HepG2 (cell line): ENCODE results near the gene RBCK1. TPM values are rescaled to one million over a fixed set of nuclear protein-coding genes. Genes with fewer than 3 reads are reported as not detected.

ENCODE experiments used
- EEA1 ChIP-seq: sonication (generic); formaldehyde crosslinking; IDR thresholded peaks from 2 replicates; pipeline ENCODE4 v1.5.1; 2020; ENCODE audit warnings: mild to moderate bottlenecking, missing genetic modification reagents, borderline replicate concordance
- ETV5 ChIP-seq: IDR thresholded peaks from 2 replicates; pipeline ENCODE4 v1.6.1; 2018; ENCODE audit warnings: missing biosample characterization, missing genetic modification reagents, inconsistent platforms, borderline replicate concordance
- FOXK2 ChIP-seq: fragments of 450-650 bp; IDR thresholded peaks from 2 replicates; pipeline ENCODE4 v1.6.1; 2016
- HNRNPUL1 ChIP-seq: fragments of 200-400 bp; formaldehyde crosslinking; IDR thresholded peaks from 2 replicates; pipeline ENCODE4 v1.6.1; 2017; ENCODE audit warnings: low read depth, mild to moderate bottlenecking, low read length, moderate library complexity
- HOMEZ ChIP-seq: IDR thresholded peaks from 2 replicates; pipeline ENCODE4 v1.6.1; 2016; ENCODE audit warnings: low read depth
- KDM2A ChIP-seq: sonication (generic); formaldehyde crosslinking; IDR thresholded peaks from 2 replicates; pipeline ENCODE4 v1.4.0; 2020; ENCODE audit warnings: low read depth, missing genetic modification reagents, borderline replicate concordance
- KDM4B ChIP-seq: sonication (generic); formaldehyde crosslinking; IDR thresholded peaks from 2 replicates; pipeline ENCODE4 v1.4.0; 2020; ENCODE audit warnings: missing genetic modification reagents
- KLF6 ChIP-seq: IDR thresholded peaks from 2 replicates; pipeline ENCODE4 v1.8.0; 2016; ENCODE audit warnings: missing biosample characterization, missing genetic modification reagents
- MAX ChIP-seq: IDR thresholded peaks from 2 replicates; pipeline ENCODE4 v1.6.1; 2012; ENCODE audit warnings: inconsistent platforms
- MEIS1 ChIP-seq: sonication (generic); formaldehyde crosslinking; IDR thresholded peaks from 2 replicates; pipeline ENCODE4 v1.9.0; 2021; ENCODE audit warnings: mild to moderate bottlenecking, missing genetic modification reagents, moderate library complexity, borderline replicate concordance
- NR2F6 ChIP-seq, 2 experiments: IDR thresholded peaks; 2 replicates each; pipeline ENCODE4 v1.6.1; 2016; ENCODE audit warnings: antibody characterized with exemption in 1 of 2, mild to moderate bottlenecking in 1 of 2
- REST ChIP-seq, 2 experiments: IDR thresholded peaks; 2 replicates each; pipeline ENCODE4 v1.6.1; 2011 to 2012; ENCODE audit warnings: low read length in 2 of 2, borderline replicate concordance in 1 of 2, low read depth in 1 of 2, mild to moderate bottlenecking in 1 of 2, moderate library complexity in 1 of 2
- RFX5 ChIP-seq: IDR thresholded peaks from 2 replicates; pipeline ENCODE4 v1.6.1; 2011; ENCODE audit warnings: low read depth, low read length, improper control_type of control experiment
- RFXANK ChIP-seq: IDR thresholded peaks from 2 replicates; pipeline ENCODE4 v1.6.1; 2016
- SSRP1 ChIP-seq: IDR thresholded peaks from 2 replicates; pipeline ENCODE4 v1.6.1; 2016; ENCODE audit warnings: control low read depth
- STAG1 ChIP-seq: sonication (generic); formaldehyde crosslinking; IDR thresholded peaks from 2 replicates; pipeline ENCODE4 v1.4.0; 2020; ENCODE audit warnings: missing genetic modification reagents
- YEATS2 ChIP-seq: sonication (generic); formaldehyde crosslinking; IDR thresholded peaks from 2 replicates; pipeline ENCODE4 v1.4.0; 2020; ENCODE audit warnings: missing genetic modification reagents, borderline replicate concordance
- ZBTB33 ChIP-seq: sonication (generic); formaldehyde crosslinking; IDR thresholded peaks from 2 replicates; pipeline ENCODE4 v1.4.0; 2020; ENCODE audit warnings: missing genetic modification reagents
- ZBTB8A ChIP-seq: sonication (generic); formaldehyde crosslinking; IDR thresholded peaks from 2 replicates; pipeline ENCODE4 v1.4.0; 2020; ENCODE audit warnings: mild to moderate bottlenecking, low read depth, missing genetic modification reagents, borderline replicate concordance
- ZNF20 ChIP-seq: sonication (generic); formaldehyde crosslinking; IDR thresholded peaks from 2 replicates; pipeline ENCODE4 v1.4.0; 2020; ENCODE audit warnings: mild to moderate bottlenecking, moderate library complexity, missing genetic modification reagents
- ZNF232 ChIP-seq: sonication (generic); formaldehyde crosslinking; IDR thresholded peaks from 2 replicates; pipeline ENCODE4 v1.4.0; 2020; ENCODE audit warnings: missing genetic modification reagents, borderline replicate concordance
- ZNF432 ChIP-seq: sonication (generic); formaldehyde crosslinking; IDR thresholded peaks from 2 replicates; pipeline ENCODE4 v1.5.0; 2020; ENCODE audit warnings: missing genetic modification reagents, mild to moderate bottlenecking, borderline replicate concordance
- ZNF549 ChIP-seq: sonication (generic); formaldehyde crosslinking; IDR thresholded peaks from 2 replicates; pipeline ENCODE4 v1.5.0; 2020; ENCODE audit warnings: missing genetic modification reagents
- ZNF550 ChIP-seq: sonication (generic); formaldehyde crosslinking; IDR thresholded peaks from 2 replicates; pipeline ENCODE4 v1.4.0; 2020; ENCODE audit warnings: mild to moderate bottlenecking, missing genetic modification reagents, borderline replicate concordance
- ZNF572 ChIP-seq: sonication (generic); formaldehyde crosslinking; IDR thresholded peaks from 2 replicates; pipeline ENCODE4 v1.5.1; 2020; ENCODE audit warnings: mild to moderate bottlenecking, missing genetic modification reagents
- ZNF629 ChIP-seq: sonication (generic); formaldehyde crosslinking; conservative IDR thresholded peaks from 2 replicates; pipeline ENCODE4 v1.5.0; 2020; ENCODE audit warnings: missing genetic modification reagents
- ZNF839 ChIP-seq: sonication (generic); formaldehyde crosslinking; IDR thresholded peaks from 2 replicates; pipeline ENCODE4 v1.4.0; 2020; ENCODE audit warnings: missing genetic modification reagents, mild to moderate bottlenecking, borderline replicate concordance
- polyA plus RNA-seq, 8 experiments: library from polyadenylated mRNA; depleted of rRNA in 3 of 8; stranded (reverse) in 7 of 8; unstranded in 1 of 8; fragments of >200 nt; fragmentation: Illumina TruSeq in 4 of 8; extraction: Trizol in 4 of 8; gene quantifications; 2 replicates each; pipeline versions ENCODE4 v1.2.1 to v1.2.3, GENCODE V29; 2011 to 2016; ENCODE audit warnings: low read depth in 4 of 8, missing spikeins in 1 of 8, mixed read lengths in 1 of 8; ENCODE audit not compliant: insufficient read depth in 1 of 8
- total RNA-seq, 5 experiments: library from RNA; depleted of rRNA; stranded (reverse); fragments of >200 nt; fragmentation: Illumina TruSeq; extraction: Trizol; gene quantifications; 2 replicates each; pipeline ENCODE4 v1.2.3, GENCODE V29; 2016; ENCODE audit warnings: low read depth in 1 of 5

The RBCK1 gene
- total and polyA plus RNA-seq, 2 of the 13 experiments (the other 11 are each of a cell fraction or from before 2014, with no cell fraction given): 149 to 215 TPM

GRCh38 chr20:396252-396618 lies 11.9 kb upstream of the RBCK1 start (continued):
- peak; percentile 34; the same call in 1 of the 2 replicates for TF ChIP-seq ZBTB33 (CRISPR knock-in tag)
- TF ChIP-seq ZNF549 (CRISPR knock-in tag): no peak
- TF ChIP-seq RFXANK (CRISPR knock-in tag): no peak
- TF ChIP-seq ZBTB8A: no peak
- TF ChIP-seq ZNF839 (CRISPR knock-in tag): no peak
- TF ChIP-seq NR2F6 (IDR thresholded peaks at IDR 0.05): no peak
- TF ChIP-seq NR2F6 (CRISPR knock-in tag; IDR thresholded peaks at IDR 0.05): no peak
- no peak for TF ChIP-seq MAX
- no peak for TF ChIP-seq ZNF572 (CRISPR knock-in tag)
- no peak for TF ChIP-seq ZNF629 (CRISPR knock-in tag)
- TF ChIP-seq ZNF20 (CRISPR knock-in tag): no peak
- TF ChIP-seq ZNF432 (CRISPR knock-in tag): no peak
- no peak for TF ChIP-seq KDM2A (CRISPR knock-in tag)
- no peak for TF ChIP-seq HNRNPUL1
- TF ChIP-seq ETV5: no peak
- no peak for TF ChIP-seq RFX5
- TF ChIP-seq FOXK2: no peak
- TF ChIP-seq YEATS2: no peak
- TF ChIP-seq MEIS1 (CRISPR knock-in tag): no peak
- TF ChIP-seq EEA1 (CRISPR knock-in tag): 0 out of 2 replicates have a peak, but pooled peaks have one; percentile 47
- TF ChIP-seq ZNF232 (CRISPR knock-in tag): no peak; the same call in 1 of the 2 replicates
- 0 out of 2 replicates have a peak, but pooled peaks have one; percentile 32 for TF ChIP-seq KDM4B (CRISPR knock-in tag)
- no peak for TF ChIP-seq HOMEZ
- no peak for TF ChIP-seq SSRP1 (CRISPR knock-in tag)
- TF ChIP-seq ZNF550 (CRISPR knock-in tag): no peak
- no peak for TF ChIP-seq KLF6 (CRISPR knock-in tag)
- TF ChIP-seq STAG1: no peak
- no peak for TF ChIP-seq REST (IDR thresholded peaks at IDR 0.05; ENCODE audit: borderline replicate concordance in 1 of 2, low read depth in 1 of 2, low read length in 2 of 2)
